SK-N-SH (cell line): Measurements from ENCODE around the gene ATP5F1D. TPM values are rescaled to one million over a fixed set of nuclear protein-coding genes. Genes with fewer than 3 reads are reported as not detected.

Experiments
- CTCF ChIA-PET: fragments of 300-600, 350-600 bp; formaldehyde crosslinking; extraction: SDS; loops from one replicate; lab custom pipeline; 2021; lab: Yijun Ruan, JAX
- POLR2A ChIA-PET: fragments of 350-600 bp; sonication (Branson Sonifier 250); formaldehyde crosslinking; extraction: SDS; loops from one replicate; lab custom pipeline; 2020; ENCODE audit warnings: antibody characterized with exemption, inconsistent platforms; lab: Yijun Ruan, JAX
- DNase-seq: peaks from one replicate; pipeline ENCODE4 v3.0.0; 2012
- H2AFZ ChIP-seq: fragments of 200-600 bp; sonication (generic); 2 replicates; pipeline ENCODE4 v1.8.1; 2016; ENCODE audit warnings: antibody characterized with exemption, mild to moderate bottlenecking, low read depth
- H3F3A ChIP-seq: fragments of 200-600 bp; sonication (generic); replicated peaks from 2 replicates; pipeline ENCODE3; 2016; ENCODE audit warnings: antibody characterized with exemption, mild to moderate bottlenecking; ENCODE audit not compliant: insufficient read depth
- H3K27ac ChIP-seq, 2 experiments: fragments of 200-500 bp in 1 of 2; fragments of 200-600 bp in 1 of 2; sonication (Bioruptor generic) in 1 of 2; sonication (generic), shearing (Covaris generic) in 1 of 2; 2 replicates each; pipeline versions ENCODE4 v1.5.1 to v1.6.1; 2014 to 2016; ENCODE audit warnings: low read depth in 2 of 2, inconsistent platforms in 1 of 2, low read length in 1 of 2, mild to moderate bottlenecking in 1 of 2, mixed read lengths in 1 of 2
- H3K27me3 ChIP-seq: fragments of 200-600 bp; sonication (generic), shearing (Covaris generic); 2 replicates; pipeline ENCODE4 v1.6.1; 2016; ENCODE audit warnings: mixed run types; ENCODE audit not compliant: insufficient read depth
- H3K36me3 ChIP-seq, 2 experiments: fragments of 200-500 bp in 1 of 2; fragments of 200-600 bp in 1 of 2; sonication (Bioruptor generic) in 1 of 2; sonication (generic) in 1 of 2; replicated peaks in 1 of 2; 2 replicates each; pipeline versions ENCODE3 to v1.5.1; 2014 to 2016; ENCODE audit warnings: low read length in 1 of 2, mild to moderate bottlenecking in 1 of 2; ENCODE audit not compliant: insufficient read depth in 2 of 2, control insufficient read depth in 1 of 2
- H3K4me1 ChIP-seq, 2 experiments: fragments of 200-500 bp in 1 of 2; fragments of 200-600 bp in 1 of 2; sonication (Bioruptor generic) in 1 of 2; sonication (generic), shearing (Covaris generic) in 1 of 2; 2 replicates each; pipeline versions ENCODE4 v1.5.1 to v1.6.1; 2014 to 2016; ENCODE audit warnings: low read depth in 1 of 2, low read length in 1 of 2, mixed run types in 1 of 2; ENCODE audit not compliant: insufficient read depth in 2 of 2, control insufficient read depth in 1 of 2
- H3K4me2 ChIP-seq: fragments of 200-600 bp; sonication (generic), shearing (Covaris generic); 2 replicates; pipeline ENCODE4 v1.6.1; 2017; ENCODE audit warnings: mixed run types
- H3K4me3 ChIP-seq, 2 experiments: fragments of 200-500 bp in 1 of 2; fragments of 200-600 bp in 1 of 2; sonication (Bioruptor generic) in 1 of 2; sonication (generic), shearing (Covaris generic) in 1 of 2; 2 replicates each; pipeline versions ENCODE4 v1.5.1 to v1.8.1; 2014 to 2016; ENCODE audit warnings: low read depth in 2 of 2, inconsistent platforms in 1 of 2, low read length in 1 of 2, mild to moderate bottlenecking in 1 of 2, mixed read lengths in 1 of 2, moderate library complexity in 1 of 2
- H3K79me2 ChIP-seq: fragments of 200-600 bp; sonication (generic); 2 replicates; pipeline ENCODE4 v1.8.1; 2017; ENCODE audit warnings: mild to moderate bottlenecking; ENCODE audit not compliant: insufficient read depth
- H3K9ac ChIP-seq: fragments of 200-600 bp; sonication (generic); 2 replicates; pipeline ENCODE4 v1.6.1; 2017; ENCODE audit warnings: mixed run types
- H3K9me2 ChIP-seq: fragments of 200-600 bp; sonication (generic); 2 replicates; pipeline ENCODE4 v1.6.1; 2017; ENCODE audit warnings: mixed run types
- H3K9me3 ChIP-seq: fragments of 200-600 bp; sonication (generic); 2 replicates; pipeline ENCODE4 v1.6.1; 2017; ENCODE audit warnings: mixed run types, mild to moderate bottlenecking, moderate library complexity
- H4K20me1 ChIP-seq: fragments of 200-600 bp; sonication (generic); 2 replicates; pipeline ENCODE4 v1.6.1; 2017; ENCODE audit warnings: mild to moderate bottlenecking, mixed run types; ENCODE audit not compliant: insufficient read depth
- CHD2 ChIP-seq: fragments of 150-350 bp; IDR thresholded peaks from 2 replicates; pipeline ENCODE4 v1.6.1; 2018; ENCODE audit warnings: low read length; ENCODE audit not compliant: partially characterized antibody
- ELF1 ChIP-seq: IDR thresholded peaks from 2 replicates; pipeline ENCODE4 v1.4.0; 2012
- GABPA ChIP-seq: IDR thresholded peaks from 2 replicates; pipeline ENCODE4 v1.4.0; 2012; ENCODE audit warnings: low read depth, mild to moderate bottlenecking
- MXI1 ChIP-seq: IDR thresholded peaks from 2 replicates; pipeline ENCODE4 v1.6.1; 2012; ENCODE audit warnings: mild to moderate bottlenecking, low read depth, low read length, improper control_type of control experiment
- NFIC ChIP-seq: IDR thresholded peaks from 2 replicates; pipeline ENCODE4 v1.4.0; 2012; ENCODE audit warnings: borderline replicate concordance
- RAD21 ChIP-seq: IDR thresholded peaks from 2 replicates; pipeline ENCODE4 v1.6.1; 2012; ENCODE audit warnings: mild to moderate bottlenecking, low read length
- RCOR1 ChIP-seq: fragments of 150-350 bp; IDR thresholded peaks from 2 replicates; pipeline ENCODE4 v1.6.1; 2017; ENCODE audit warnings: antibody characterized with exemption, low read length
- SMC3 ChIP-seq: IDR thresholded peaks from 2 replicates; pipeline ENCODE4 v1.6.1; 2012; ENCODE audit warnings: low read depth, low read length, improper control_type of control experiment
- TAF1 ChIP-seq: IDR thresholded peaks from 2 replicates; pipeline ENCODE4 v1.6.1; 2012; ENCODE audit warnings: low read depth, mild to moderate bottlenecking, low read length, moderate library complexity, borderline replicate concordance
- TCF12 ChIP-seq: IDR thresholded peaks from 2 replicates; pipeline ENCODE4 v1.4.0; 2012
- WGBS: methylation state at CpG from one replicate; pipeline ENCODE4 v1.1.6; 2017; ENCODE audit warnings: low lambda C conversion rate; 5-methylcytosine and 5-hydroxymethylcytosine counted together
- polyA plus RNA-seq, 3 experiments: library from polyadenylated mRNA; depleted of rRNA; stranded (reverse); fragments of >200 nt; gene quantifications; 2 replicates each; pipeline ENCODE4 v1.2.3, GENCODE V29; 2012
- TF ChIP-seq, protein P1 (sequence below): IDR thresholded peaks from 2 replicates; pipeline ENCODE4 v1.4.0; 2012; ENCODE audit warnings: low read depth
- TF ChIP-seq, protein P2 (sequence below): fragments of 200-600 bp; sonication (generic); IDR thresholded peaks from 2 replicates; pipeline ENCODE4 v1.6.1; 2017; ENCODE audit warnings: antibody characterized with exemption, mild to moderate bottlenecking, moderate library complexity

Gene ATP5F1D
- polyA plus RNA-seq, 1 of the 3 experiments (the other 2 are of a cell fraction) = 226 TPM

DNA sequence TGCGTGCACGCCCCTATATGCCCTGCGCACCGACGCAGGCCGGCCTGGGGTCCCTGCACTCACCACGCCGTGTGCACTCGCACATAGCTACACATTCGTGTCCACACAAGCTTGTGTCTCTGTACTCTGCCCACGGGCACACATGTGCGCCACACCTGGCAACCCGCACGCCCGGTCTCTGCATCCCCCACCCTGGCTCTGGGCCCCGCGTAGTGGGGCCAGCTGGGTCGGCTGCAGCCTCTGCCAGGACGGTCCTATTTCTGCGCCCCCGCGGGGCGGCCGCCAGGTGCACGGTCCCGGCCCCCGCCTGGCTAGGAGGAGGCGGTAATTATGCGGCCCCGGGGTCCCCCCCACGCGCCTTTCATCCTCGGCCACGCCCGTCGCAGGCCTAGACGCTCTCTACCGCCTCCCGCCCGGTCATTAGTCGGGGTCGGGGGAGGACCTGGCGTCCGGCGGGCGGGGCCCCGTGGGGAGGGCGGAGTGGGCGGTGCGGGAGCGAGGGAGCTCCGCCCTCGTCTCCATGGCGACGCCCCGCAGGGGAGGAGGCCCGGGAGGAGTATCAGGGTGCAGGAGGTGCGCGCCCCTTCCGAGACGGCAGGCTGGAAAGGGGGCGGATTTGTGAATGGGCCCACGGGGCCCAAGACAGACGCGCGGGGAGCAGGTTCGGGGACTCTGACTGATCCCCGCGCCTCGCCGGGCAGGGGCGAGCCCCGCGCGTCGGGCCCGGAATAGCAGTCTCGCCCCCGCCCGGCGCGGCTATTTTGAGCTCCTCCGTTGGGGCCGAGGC, 24.8 kb downstream of the ATP5F1D start:
- 25% methylated on average over 15 of the region's 84 CpGs for WGBS
- peaks cover 47 to 67% of the 10 kb centered on the region in 2 experiments; a peak in 3 of 4 replicates for H3K4me1 ChIP-seq
- ChIA-PET CTCF (interaction anchor here (0.6 to 18.6 kb wide), 35 partner anchors 11 to 345 kb away, joined by 3 to 594 read pairs (median 5); partner anchors contain the start of genes ABCA7, ATP5F1D, EFNA2 and MIDN), POLR2A (interaction anchor here (0.7 to 2.1 kb wide), 10 partner anchors 9 to 179 kb away, joined by 3 to 32 read pairs (median 6); partner anchors contain the start of genes ATP5F1D and FAM174C)
- peaks cover 30% of the 10 kb centered on the region for H3F3A ChIP-seq
- peaks cover 34% of the 10 kb centered on the region for H3K79me2 ChIP-seq
- peak overlapping the region; percentile 78 to 87 for H3K27ac ChIP-seq
- TF ChIP-seq NFIC = peak; percentile 41; the same call in 1 of the 2 replicates
- no peak for TF ChIP-seq GABPA
- TF ChIP-seq, protein P1, sequence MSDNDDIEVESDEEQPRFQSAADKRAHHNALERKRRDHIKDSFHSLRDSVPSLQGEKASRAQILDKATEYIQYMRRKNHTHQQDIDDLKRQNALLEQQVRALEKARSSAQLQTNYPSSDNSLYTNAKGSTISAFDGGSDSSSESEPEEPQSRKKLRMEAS = peak; percentile 21
- TF ChIP-seq MXI1 = peak; percentile 31; the same call in 1 of the 2 replicates
- 0 out of 2 replicates have a peak, but pooled peaks have one; percentile 48 for TF ChIP-seq RCOR1
- TF ChIP-seq TCF12 = peak; percentile 54
- no peaks in the 10 kb centered on the region for H3K9me3 ChIP-seq
- peaks cover 18% of the 10 kb centered on the region for H4K20me1 ChIP-seq
- peak overlapping the region; percentile 58 to 64 for H3K4me3 ChIP-seq
- no peaks in the 10 kb centered on the region for H3K27me3 ChIP-seq
- no peaks in the 10 kb centered on the region for H3K9me2 ChIP-seq
- peaks cover 7 to 14% of the 10 kb centered on the region in 2 experiments for H3K36me3 ChIP-seq
- peak overlapping the region; percentile 63 for H3K9ac ChIP-seq
- peak overlapping the region; percentile 91 for H3K4me2 ChIP-seq
- H2AFZ ChIP-seq = no peak overlapping the region
- DNase-seq = peak; percentile 93

DNA sequence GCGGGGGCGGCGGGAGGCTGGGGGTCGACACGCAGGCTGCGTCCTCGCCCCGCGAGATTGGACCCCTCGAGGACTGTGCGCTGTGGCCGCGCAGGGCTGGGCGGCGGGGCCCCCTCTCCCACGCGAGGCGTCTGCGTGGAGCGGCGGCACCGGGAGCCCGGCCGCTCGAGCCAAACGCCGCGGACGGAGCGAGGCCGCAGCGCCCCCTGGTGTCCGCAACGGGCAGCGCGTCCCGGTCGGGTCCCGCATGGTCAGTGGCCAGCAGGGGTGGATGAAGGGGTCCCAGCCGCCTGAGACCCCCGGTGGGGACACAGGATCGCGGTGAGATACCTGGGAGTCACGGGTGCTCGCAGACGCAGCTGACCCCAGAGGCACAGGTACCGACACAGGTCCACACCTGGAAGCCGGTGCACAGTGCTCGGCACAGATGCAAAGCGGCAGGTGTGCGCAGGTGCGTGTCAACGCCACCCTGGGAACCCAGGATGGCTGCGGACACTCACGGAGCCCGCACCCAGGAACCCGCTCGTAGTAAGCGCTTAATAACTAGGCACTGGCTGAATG, 25.4 kb downstream of the ATP5F1D start:
- Histone ChIP-seq H4K20me1 (peaks cover 24% of the 10 kb centered on the region), H3K27me3 (no peaks in the 10 kb centered on the region), H3K9ac (peak overlapping the region; percentile 63; the same call in 1 of the 2 replicates), H3K36me3 (peaks cover 14 to 20% of the 10 kb centered on the region in 2 experiments), H3K79me2 (peaks cover 34% of the 10 kb centered on the region), H3K9me3 (no peaks in the 10 kb centered on the region), H3K4me3 (peak overlapping the region; percentile 58 to 64), H2AFZ (no peak overlapping the region), H3K27ac (peak overlapping the region; percentile 78 to 87), H3K4me1 (peaks cover 45 to 67% of the 10 kb centered on the region in 2 experiments; a peak in 3 of 4 replicates), H3K9me2 (no peaks in the 10 kb centered on the region), H3K4me2 (peak overlapping the region; percentile 91), H3F3A (peaks cover 37% of the 10 kb centered on the region)
- POLR2A ChIA-PET = interaction anchor here (0.7 to 2.1 kb wide), 10 partner anchors 8 to 179 kb away, joined by 3 to 32 read pairs (median 6); partner anchors contain the start of genes ATP5F1D and FAM174C
- CTCF ChIA-PET = interaction anchor here (0.6 to 18.6 kb wide), 36 partner anchors 11 to 283 kb away, joined by 3 to 594 read pairs (median 5); partner anchors contain the start of genes ABCA7, ATP5F1D, EFNA2 and MIDN
- TF ChIP-seq RAD21 (peak; percentile 75), TAF1 (no peak), SMC3 (peak; percentile 91), CHD2 (peak; percentile 24), MXI1 (peak; percentile 62; the same call in 1 of the 2 replicates), ELF1 (no peak)
- TF ChIP-seq, protein P2, sequence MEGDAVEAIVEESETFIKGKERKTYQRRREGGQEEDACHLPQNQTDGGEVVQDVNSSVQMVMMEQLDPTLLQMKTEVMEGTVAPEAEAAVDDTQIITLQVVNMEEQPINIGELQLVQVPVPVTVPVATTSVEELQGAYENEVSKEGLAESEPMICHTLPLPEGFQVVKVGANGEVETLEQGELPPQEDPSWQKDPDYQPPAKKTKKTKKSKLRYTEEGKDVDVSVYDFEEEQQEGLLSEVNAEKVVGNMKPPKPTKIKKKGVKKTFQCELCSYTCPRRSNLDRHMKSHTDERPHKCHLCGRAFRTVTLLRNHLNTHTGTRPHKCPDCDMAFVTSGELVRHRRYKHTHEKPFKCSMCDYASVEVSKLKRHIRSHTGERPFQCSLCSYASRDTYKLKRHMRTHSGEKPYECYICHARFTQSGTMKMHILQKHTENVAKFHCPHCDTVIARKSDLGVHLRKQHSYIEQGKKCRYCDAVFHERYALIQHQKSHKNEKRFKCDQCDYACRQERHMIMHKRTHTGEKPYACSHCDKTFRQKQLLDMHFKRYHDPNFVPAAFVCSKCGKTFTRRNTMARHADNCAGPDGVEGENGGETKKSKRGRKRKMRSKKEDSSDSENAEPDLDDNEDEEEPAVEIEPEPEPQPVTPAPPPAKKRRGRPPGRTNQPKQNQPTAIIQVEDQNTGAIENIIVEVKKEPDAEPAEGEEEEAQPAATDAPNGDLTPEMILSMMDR = peak; percentile 78
- under 1% methylated on average over 20 of the region's 59 CpGs for WGBS
- DNase-seq = peak; percentile 85
